Upper lobe of left lung (tissue), 6 donors: ENCODE results near the gene FRMD3. TPM values are rescaled to one million over a fixed set of nuclear protein-coding genes. Genes with fewer than 3 reads are reported as not detected.
A peak's percentile ranks its signal among the peaks of the same experiment; 100 is the strongest.

Experiments
- ATAC-seq, 2 donors: fragments of 200-7000 bp; cut with Tn5 transposase; one replicate each; pipeline ENCODE4 v1.9.1; 2022; ENCODE audit warnings: mild to moderate bottlenecking in 2 of 2, moderate library complexity in 2 of 2; ENCODE audit not compliant: low FRiP score in 2 of 2
- DNase-seq, 2 donors: peaks; one replicate each; pipeline ENCODE4 v3.0.0-alpha.2; 2019 to 2020
- H3K27ac ChIP-seq, 4 donors: fragments of 200-600 bp; sonication (generic); one replicate each; pipeline ENCODE4 v1.5.1; 2016 to 2019
- H3K27me3 ChIP-seq, 4 donors: fragments of 200-600 bp; sonication (generic); one replicate each; pipeline ENCODE4 v1.5.1; 2017 to 2019
- H3K36me3 ChIP-seq, 4 donors: fragments of 200-600 bp; sonication (generic); one replicate each; pipeline ENCODE4 v1.5.1; 2016 to 2019
- H3K4me1 ChIP-seq, 4 donors: fragments of 200-600 bp; sonication (generic); one replicate each; pipeline ENCODE4 v1.5.1; 2018 to 2019
- H3K4me3 ChIP-seq, 4 donors: fragments of 200-600 bp; sonication (generic); one replicate each; pipeline ENCODE4 v1.5.1; 2017 to 2019; ENCODE audit warnings: mild to moderate bottlenecking in 2 of 4, moderate library complexity in 1 of 4
- H3K9me3 ChIP-seq, 4 donors: fragments of 200-600 bp; sonication (generic); one replicate each; pipeline ENCODE4 v1.5.1; 2018 to 2019
- EP300 ChIP-seq, 4 donors: sonication (generic); formaldehyde crosslinking; IDR thresholded peaks; one replicate each; pipeline ENCODE4 v1.5.1; 2017; ENCODE audit warnings: antibody characterized with exemption in 4 of 4, control low read depth in 2 of 4
- POLR2A ChIP-seq, 4 donors: fragments of 450-650 bp; IDR thresholded peaks; one replicate each; pipeline ENCODE4 v1.5.1; 2016 to 2017; ENCODE audit warnings: antibody characterized with exemption in 4 of 4, mild to moderate bottlenecking in 2 of 4
- POLR2AphosphoS5 ChIP-seq, 2 donors: sonication (generic); formaldehyde crosslinking; IDR thresholded peaks; one replicate each; pipeline ENCODE4 v1.5.1; 2017; ENCODE audit warnings: antibody characterized with exemption in 2 of 2
- WGBS, 2 donors: methylation state at CpG; one replicate each; pipeline ENCODE4 v1.1.5; 2017 to 2018; 5-methylcytosine and 5-hydroxymethylcytosine counted together
- total RNA-seq, 6 donors: library from RNA; depleted of rRNA in 4 of 6; stranded (reverse); fragments of >200 nt in 4 of 6; gene quantifications; one replicate each; pipeline versions ENCODE4 v1.1.0 to v1.2.1, GENCODE V29; 2016 to 2021
- TF ChIP-seq, protein P1 (sequence below), 6 experiments: fragments of 450-650 bp in 4 of 6; fragments of 200-600 bp in 2 of 6; sonication (generic) in 2 of 6; IDR thresholded peaks; one replicate each; pipeline ENCODE4 v1.5.1; 2016 to 2019; ENCODE audit warnings: antibody characterized with exemption in 6 of 6
- donor health status: DM: no; HTN: no; CAD: no; lungs with moderate emphysema.
- donor health status: DM: no; HTN: yes; CAD: no; lungs with severe emphysema.

Gene FRMD3
- total RNA-seq, 6 donors from 2014 or later: 5.6 to 33.4 (median 10.4) TPM

DNA sequence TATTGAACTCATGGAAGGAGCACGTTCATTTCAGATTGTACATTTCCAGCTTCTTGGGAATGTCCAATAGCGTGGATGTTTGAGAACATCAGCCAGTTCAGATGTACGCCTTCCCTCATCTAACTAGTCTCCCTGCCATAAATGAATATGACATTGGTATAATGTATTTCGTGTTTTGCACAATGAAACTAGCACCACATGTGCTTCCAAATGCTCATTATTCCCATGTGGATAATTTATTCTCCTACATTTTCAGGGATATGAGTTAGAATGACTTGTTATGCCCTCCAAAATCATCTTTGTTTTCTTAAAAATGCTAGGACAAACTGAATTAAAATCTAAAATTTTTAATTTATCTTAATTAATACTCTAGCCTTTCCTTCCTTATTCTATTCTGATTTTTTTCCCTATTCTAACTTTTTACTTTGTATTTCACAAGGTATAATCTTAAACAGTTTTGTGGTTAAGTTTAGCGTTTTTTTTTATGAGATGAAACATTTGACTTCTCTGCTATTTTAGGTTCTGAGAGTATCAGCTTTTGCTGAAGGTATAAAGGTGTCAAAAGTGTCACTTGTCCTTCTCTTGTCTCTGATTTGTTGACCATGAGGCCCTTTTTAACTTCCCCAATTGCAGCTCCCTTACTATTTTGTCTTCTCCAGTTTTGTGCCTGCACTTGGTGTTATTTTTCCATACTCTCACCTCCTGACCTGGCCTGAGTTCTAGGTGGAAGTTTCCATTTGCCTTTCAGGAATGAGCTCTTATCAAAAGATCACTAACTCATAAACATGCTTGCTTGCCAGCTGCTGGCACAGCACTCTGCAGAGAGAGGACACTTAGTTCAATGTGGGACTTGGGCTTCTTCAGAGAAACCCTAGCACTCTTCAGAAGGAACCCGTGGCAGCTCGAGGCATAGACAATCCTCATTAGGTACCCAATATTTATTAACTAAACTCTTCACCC lies 106.8 kb downstream of the FRMD3 start:
- Histone ChIP-seq H3K36me3 (no peaks in the 10 kb centered on the region), H3K4me1 (peaks cover 32 to 41% (median 37%) of the 10 kb centered on the region in 4 donors), H3K27me3 (no peaks in the 10 kb centered on the region), H3K4me3 (no peak overlapping the region), H3K9me3 (no peaks in the 10 kb centered on the region), H3K27ac (peak overlapping the region; percentile 19 to 77 (median 65))
- TF ChIP-seq EP300 (IDR thresholded peaks at IDR 0.05) (peak in 1 of 4 donors; percentile 56), POLR2A (IDR thresholded peaks at IDR 0.05) (no peak), POLR2AphosphoS5 (IDR thresholded peaks at IDR 0.05) (peak in 1 of 2 donors; percentile 10)
- TF ChIP-seq, protein P1, sequence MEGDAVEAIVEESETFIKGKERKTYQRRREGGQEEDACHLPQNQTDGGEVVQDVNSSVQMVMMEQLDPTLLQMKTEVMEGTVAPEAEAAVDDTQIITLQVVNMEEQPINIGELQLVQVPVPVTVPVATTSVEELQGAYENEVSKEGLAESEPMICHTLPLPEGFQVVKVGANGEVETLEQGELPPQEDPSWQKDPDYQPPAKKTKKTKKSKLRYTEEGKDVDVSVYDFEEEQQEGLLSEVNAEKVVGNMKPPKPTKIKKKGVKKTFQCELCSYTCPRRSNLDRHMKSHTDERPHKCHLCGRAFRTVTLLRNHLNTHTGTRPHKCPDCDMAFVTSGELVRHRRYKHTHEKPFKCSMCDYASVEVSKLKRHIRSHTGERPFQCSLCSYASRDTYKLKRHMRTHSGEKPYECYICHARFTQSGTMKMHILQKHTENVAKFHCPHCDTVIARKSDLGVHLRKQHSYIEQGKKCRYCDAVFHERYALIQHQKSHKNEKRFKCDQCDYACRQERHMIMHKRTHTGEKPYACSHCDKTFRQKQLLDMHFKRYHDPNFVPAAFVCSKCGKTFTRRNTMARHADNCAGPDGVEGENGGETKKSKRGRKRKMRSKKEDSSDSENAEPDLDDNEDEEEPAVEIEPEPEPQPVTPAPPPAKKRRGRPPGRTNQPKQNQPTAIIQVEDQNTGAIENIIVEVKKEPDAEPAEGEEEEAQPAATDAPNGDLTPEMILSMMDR (IDR thresholded peaks at IDR 0.05): no peak
- ATAC-seq (peak; percentile 31 to 50), DNase-seq (peak in 1 of 2 donors; percentile 72)
- WGBS, 2 donors: 57 to 63% methylated on average over 7 of the region's 7 CpGs

DNA sequence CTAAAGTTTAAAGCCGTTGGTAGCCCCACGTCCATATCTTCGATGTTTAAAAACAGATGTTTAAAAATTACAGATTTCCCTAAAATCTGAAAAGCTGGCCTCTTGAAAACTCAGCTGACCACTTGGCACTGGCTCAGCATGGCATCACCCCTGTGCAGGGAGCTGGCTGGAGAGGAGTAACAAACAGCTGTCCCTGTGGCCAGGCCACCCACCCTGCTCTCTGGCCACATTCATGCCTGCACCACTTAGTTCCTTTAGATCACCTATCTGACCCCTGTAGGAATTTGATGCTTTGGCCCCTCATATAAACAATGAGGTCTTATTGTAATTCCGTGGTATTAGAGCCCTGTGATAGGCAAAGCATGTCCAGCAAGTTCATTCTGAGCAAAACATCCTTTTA lies 107.5 kb downstream of the FRMD3 start:
- H3K4me3 ChIP-seq: no peak overlapping the region
- H3K4me1 ChIP-seq: peaks cover 32 to 44% (median 39%) of the 10 kb centered on the region in 4 donors
- H3K27me3 ChIP-seq: no peaks in the 10 kb centered on the region
- no peaks in the 10 kb centered on the region for H3K9me3 ChIP-seq
- no peaks in the 10 kb centered on the region for H3K36me3 ChIP-seq
- DNase-seq (no peak), ATAC-seq (no peak)
- H3K27ac ChIP-seq: no peak overlapping the region
- TF ChIP-seq, protein P1 (IDR thresholded peaks at IDR 0.05): no peak
- TF ChIP-seq POLR2A (IDR thresholded peaks at IDR 0.05) (no peak), EP300 (IDR thresholded peaks at IDR 0.05) (no peak), POLR2AphosphoS5 (IDR thresholded peaks at IDR 0.05) (no peak)
- 72 to 81% methylated on average over 4 of the region's 4 CpGs for WGBS, 2 donors

DNA sequence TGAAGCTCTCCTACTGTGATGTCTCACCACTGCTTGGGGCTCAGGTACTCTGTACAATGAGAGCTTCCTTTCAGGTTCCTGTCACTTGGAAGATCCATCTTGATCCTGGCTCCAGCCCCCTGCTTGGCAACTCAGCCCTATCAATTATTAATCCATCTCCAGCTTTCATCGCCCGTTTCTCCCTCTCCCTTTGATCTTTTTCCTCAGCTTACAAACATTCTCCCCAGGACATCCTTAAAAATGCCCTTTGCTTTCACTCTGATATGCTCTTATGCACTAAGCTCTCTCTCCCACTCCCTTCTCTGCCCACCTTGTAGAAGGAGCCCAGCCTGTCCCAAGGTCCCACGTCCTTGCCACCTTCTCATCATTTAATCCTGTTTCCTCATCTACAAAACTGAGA lies 109.0 kb downstream of the FRMD3 start:
- no peak for ATAC-seq
- H3K4me1 ChIP-seq: peaks cover 29 to 44% (median 38%) of the 10 kb centered on the region in 4 donors
- H3K9me3 ChIP-seq: no peaks in the 10 kb centered on the region
- no peak overlapping the region for H3K4me3 ChIP-seq
- no peak overlapping the region for H3K27ac ChIP-seq
- no peak for DNase-seq
- 61 to 75% methylated on average over 3 of the region's 3 CpGs for WGBS, 2 donors
- H3K27me3 ChIP-seq: no peaks in the 10 kb centered on the region
- no peak for TF ChIP-seq EP300 (IDR thresholded peaks at IDR 0.05)
- no peak for TF ChIP-seq POLR2AphosphoS5 (IDR thresholded peaks at IDR 0.05)
- TF ChIP-seq, protein P1 (IDR thresholded peaks at IDR 0.05): no peak
- no peak for TF ChIP-seq POLR2A (IDR thresholded peaks at IDR 0.05)
- H3K36me3 ChIP-seq: no peaks in the 10 kb centered on the region

DNA sequence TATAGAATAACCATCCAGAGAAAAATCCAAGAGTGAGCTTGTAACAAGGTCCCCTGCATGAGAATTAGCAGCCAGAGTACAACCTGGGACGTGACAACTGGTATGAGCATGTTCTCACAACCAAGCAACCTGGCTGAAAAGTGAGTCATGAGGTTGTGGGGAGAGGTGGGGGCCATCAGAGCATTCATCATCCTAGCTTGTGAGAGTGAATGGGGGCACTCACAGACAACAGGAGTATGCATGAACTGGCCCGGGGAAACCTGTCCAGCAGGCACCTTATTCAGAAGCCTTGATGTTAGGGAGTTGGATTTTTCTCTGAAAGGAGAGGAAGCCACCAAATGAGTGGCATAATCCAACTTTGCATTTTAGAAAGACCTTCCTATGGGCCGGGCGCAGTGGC lies 113.0 kb downstream of the FRMD3 start:
- ATAC-seq: no peak
- 81 to 88% methylated on average over 4 of the region's 4 CpGs for WGBS, 2 donors
- no peak overlapping the region for H3K27ac ChIP-seq

More for the DNA sequence above, 113.0 kb downstream of the FRMD3 start:
- Histone ChIP-seq H3K4me1 (peaks cover 0 to 12% (median 7%) of the 10 kb centered on the region in 4 donors), H3K9me3 (no peaks in the 10 kb centered on the region), H3K36me3 (no peaks in the 10 kb centered on the region), H3K4me3 (no peak overlapping the region), H3K27me3 (no peaks in the 10 kb centered on the region)
- no peak for DNase-seq
- no peak for TF ChIP-seq POLR2A (IDR thresholded peaks at IDR 0.05)
- no peak for TF ChIP-seq EP300 (IDR thresholded peaks at IDR 0.05)
- TF ChIP-seq, protein P1 (IDR thresholded peaks at IDR 0.05): no peak
- TF ChIP-seq POLR2AphosphoS5 (IDR thresholded peaks at IDR 0.05): no peak
